HL-60 (cell line): ENCODE data around the gene CCND1.

ENCODE experiments used
- DNase-seq, 2 experiments: peaks; one replicate each; pipeline ENCODE4 v3.0.0-alpha.2; 2010 to 2020; ENCODE audit warnings: low read depth in 1 of 2, low spot score in 1 of 2
- H3K27ac ChIP-seq: fragments of 250-450 bp; sonication (Bioruptor Pico); replicated peaks from 2 replicates; pipeline ENCODE4 v1.5.1; 2020; ENCODE audit warnings: mild to moderate bottlenecking, moderate library complexity
- H3K27me3 ChIP-seq: fragments of 250-450 bp; sonication (Bioruptor Pico); 2 replicates; pipeline ENCODE4 v1.5.1; 2021; ENCODE audit warnings: mild to moderate bottlenecking, moderate library complexity; ENCODE audit not compliant: insufficient read depth, poor library complexity, severe bottlenecking
- H3K4me3 ChIP-seq: replicated peaks from 2 replicates; pipeline ENCODE4 v1.5.1; 2011; ENCODE audit warnings: mild to moderate bottlenecking, control low read depth, low read length; ENCODE audit not compliant: insufficient read depth
- GABPA ChIP-seq: IDR thresholded peaks from 2 replicates; pipeline ENCODE4 v1.6.1; 2012; ENCODE audit warnings: low read depth
- POLR2AphosphoS5 ChIP-seq: IDR thresholded peaks from 2 replicates; pipeline ENCODE4 v1.6.1; 2012; ENCODE audit warnings: low read depth
- SPI1 ChIP-seq: IDR thresholded peaks from 2 replicates; pipeline ENCODE4 v1.6.1; 2012; ENCODE audit warnings: low read depth, mild to moderate bottlenecking, borderline replicate concordance
- TF ChIP-seq, protein P1 (sequence below): IDR thresholded peaks from one replicate; pipeline ENCODE4 v1.5.1; 2011; ENCODE audit warnings: low read length, control low read depth, inconsistent platforms; ENCODE audit not compliant: insufficient read depth
- TF ChIP-seq, protein P2 (sequence below): IDR thresholded peaks from 2 replicates; pipeline ENCODE4 v1.6.1; 2012; ENCODE audit warnings: low read depth; ENCODE audit not compliant: insufficient replicate concordance

CCND1 gene

DNA sequence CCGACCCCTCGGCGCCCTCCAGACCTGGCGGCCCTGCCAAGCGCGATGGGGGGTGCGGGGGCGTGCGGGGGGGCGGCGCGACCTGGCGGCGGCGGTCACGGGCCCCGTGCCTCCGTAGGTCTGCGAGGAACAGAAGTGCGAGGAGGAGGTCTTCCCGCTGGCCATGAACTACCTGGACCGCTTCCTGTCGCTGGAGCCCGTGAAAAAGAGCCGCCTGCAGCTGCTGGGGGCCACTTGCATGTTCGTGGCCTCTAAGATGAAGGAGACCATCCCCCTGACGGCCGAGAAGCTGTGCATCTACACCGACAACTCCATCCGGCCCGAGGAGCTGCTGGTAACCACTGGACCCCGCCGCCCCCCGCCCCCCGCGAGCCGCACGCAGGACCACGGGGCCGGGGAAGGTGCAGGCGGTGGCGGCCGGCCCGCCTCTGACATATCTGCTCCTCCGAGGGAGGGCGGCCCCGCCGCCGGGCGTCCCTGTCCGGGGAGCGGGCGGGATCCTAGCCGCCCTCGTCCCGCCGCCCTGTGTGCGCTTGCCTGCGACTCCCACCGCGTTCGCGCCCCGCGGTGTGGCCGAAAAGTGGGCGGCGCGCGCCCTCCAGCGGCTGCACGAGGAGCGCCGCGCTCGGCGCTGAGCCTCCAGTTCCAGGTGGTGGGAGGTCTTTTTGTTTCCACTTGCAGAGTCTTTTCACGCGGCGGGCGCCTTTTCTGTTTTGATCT is 2.1 kb downstream of the CCND1 start:
- TF ChIP-seq, protein P1, sequence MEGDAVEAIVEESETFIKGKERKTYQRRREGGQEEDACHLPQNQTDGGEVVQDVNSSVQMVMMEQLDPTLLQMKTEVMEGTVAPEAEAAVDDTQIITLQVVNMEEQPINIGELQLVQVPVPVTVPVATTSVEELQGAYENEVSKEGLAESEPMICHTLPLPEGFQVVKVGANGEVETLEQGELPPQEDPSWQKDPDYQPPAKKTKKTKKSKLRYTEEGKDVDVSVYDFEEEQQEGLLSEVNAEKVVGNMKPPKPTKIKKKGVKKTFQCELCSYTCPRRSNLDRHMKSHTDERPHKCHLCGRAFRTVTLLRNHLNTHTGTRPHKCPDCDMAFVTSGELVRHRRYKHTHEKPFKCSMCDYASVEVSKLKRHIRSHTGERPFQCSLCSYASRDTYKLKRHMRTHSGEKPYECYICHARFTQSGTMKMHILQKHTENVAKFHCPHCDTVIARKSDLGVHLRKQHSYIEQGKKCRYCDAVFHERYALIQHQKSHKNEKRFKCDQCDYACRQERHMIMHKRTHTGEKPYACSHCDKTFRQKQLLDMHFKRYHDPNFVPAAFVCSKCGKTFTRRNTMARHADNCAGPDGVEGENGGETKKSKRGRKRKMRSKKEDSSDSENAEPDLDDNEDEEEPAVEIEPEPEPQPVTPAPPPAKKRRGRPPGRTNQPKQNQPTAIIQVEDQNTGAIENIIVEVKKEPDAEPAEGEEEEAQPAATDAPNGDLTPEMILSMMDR, result peak; percentile 69
- TF ChIP-seq POLR2AphosphoS5 (peak; percentile 28; the same call in 1 of the 2 replicates), SPI1 (no peak)
- Histone ChIP-seq H3K4me3 (peak overlapping the region; percentile 52), H3K27me3 (peaks cover 19% of the 10 kb centered on the region), H3K27ac (no peak overlapping the region; the same call in 1 of the 2 replicates)
- DNase-seq, result peak; percentile 64 to 70

DNA sequence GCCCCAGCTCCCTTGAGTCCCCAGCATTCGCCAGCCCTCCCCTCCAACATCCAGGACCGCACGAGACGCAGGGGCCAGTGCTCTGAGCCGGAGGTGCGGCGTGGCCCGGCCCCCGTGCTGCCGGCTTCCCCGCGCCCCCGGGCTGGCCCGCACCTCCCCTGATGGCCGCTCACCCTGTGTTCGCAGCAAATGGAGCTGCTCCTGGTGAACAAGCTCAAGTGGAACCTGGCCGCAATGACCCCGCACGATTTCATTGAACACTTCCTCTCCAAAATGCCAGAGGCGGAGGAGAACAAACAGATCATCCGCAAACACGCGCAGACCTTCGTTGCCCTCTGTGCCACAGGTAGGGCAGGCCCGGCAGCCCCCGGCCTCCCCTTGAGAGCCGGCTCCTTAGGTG is 2.7 kb downstream of the CCND1 start:
- DNase-seq, result no peak
- Histone ChIP-seq H3K27ac (no peak overlapping the region), H3K4me3 (no peak overlapping the region), H3K27me3 (peaks cover 13% of the 10 kb centered on the region)
- no peak for TF ChIP-seq SPI1
- TF ChIP-seq, protein P1, result no peak
- no peak for TF ChIP-seq POLR2AphosphoS5
- no peak for TF ChIP-seq GABPA

DNA sequence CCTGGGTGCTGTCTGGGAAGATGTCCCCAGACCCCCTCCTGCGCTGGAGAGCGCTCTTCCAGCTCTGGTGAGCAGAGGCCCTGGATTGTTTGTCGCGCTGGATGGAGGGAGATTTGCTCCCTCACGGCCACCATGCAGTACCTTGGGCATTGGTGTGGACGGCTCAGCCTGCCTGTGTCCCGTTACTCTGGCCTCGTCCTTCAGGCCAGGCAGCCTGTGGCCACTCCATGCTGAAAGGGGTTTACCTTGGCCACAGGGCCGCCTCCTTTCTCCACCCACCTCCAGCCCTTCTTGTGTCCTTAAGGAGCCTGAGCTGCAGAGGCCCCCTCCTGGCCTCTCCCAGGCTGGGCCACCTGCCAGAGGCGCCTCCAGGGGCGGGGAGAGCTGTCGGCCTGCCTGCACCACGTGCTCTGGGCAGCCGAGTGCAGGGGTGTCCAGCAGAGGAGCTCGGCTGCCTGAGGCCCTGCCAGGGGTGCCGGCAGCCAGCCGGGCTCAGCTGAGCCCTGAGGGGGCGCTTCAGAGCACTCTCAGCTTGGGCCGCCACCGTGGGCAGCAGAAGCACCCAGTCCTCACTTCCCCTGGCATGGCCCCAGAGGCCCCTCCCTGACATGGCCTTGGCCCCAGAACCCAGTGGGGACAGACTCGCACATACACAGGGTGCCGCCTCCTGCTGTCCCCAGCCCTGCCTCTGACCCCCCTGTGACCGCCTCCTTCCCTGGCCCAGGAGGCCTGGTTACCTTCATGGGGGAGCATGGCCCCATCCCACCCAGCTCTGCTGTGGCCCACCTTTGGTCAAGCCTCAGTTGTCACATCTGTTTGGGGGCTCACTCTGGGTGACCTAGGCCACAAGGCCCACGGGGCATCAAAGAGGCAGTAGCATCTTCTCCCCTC is 3.4 kb downstream of the CCND1 start:
- TF ChIP-seq, protein P1, result no peak
- 0 out of 2 replicates have a peak, but pooled peaks have one; percentile 15 for TF ChIP-seq POLR2AphosphoS5
- no peak for DNase-seq
- Histone ChIP-seq H3K27me3 (peaks cover 12% of the 10 kb centered on the region), H3K27ac (no peak overlapping the region), H3K4me3 (no peak overlapping the region)

DNA sequence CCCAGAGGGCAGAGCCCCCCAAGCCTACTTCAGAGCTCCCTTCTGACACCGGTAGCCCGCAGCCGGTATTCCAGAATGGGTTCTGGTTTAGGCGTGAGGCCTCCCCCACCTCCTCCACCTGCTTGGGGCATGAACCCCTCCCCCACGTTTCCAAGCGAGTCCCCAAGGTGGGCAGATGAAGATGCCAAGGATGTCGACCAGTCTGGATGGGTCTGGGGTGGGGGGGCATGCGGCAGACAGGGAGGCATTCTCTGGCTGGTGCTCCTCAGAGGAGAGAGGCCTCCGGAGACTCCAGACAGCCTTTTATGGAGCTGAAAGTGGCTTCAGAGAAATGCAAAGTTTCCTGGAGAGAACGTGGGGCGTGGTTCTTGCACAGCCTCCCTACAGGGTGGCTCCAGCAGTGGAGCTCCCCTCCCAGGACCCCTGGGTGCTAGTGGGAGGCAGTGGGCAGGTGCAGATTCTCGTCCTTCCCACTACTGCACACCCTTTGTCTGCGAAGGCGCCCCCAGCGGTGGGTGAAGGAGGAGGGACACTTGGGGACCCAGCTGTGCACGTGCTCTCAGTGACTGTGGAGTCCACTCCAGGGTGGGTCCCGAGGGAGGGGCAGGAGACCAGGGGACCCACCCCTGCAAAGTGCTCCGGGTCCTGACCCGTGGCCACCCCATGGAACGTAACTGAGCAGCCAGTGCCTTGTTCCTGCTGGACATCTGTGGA is 4.2 kb downstream of the CCND1 start:
- Histone ChIP-seq H3K27ac (no peak overlapping the region), H3K4me3 (no peak overlapping the region)

More for the DNA sequence above, 4.2 kb downstream of the CCND1 start:
- TF ChIP-seq, protein P1, result no peak
- TF ChIP-seq POLR2AphosphoS5 (no peak), SPI1 (no peak), GABPA (no peak)
- TF ChIP-seq, protein P2, sequence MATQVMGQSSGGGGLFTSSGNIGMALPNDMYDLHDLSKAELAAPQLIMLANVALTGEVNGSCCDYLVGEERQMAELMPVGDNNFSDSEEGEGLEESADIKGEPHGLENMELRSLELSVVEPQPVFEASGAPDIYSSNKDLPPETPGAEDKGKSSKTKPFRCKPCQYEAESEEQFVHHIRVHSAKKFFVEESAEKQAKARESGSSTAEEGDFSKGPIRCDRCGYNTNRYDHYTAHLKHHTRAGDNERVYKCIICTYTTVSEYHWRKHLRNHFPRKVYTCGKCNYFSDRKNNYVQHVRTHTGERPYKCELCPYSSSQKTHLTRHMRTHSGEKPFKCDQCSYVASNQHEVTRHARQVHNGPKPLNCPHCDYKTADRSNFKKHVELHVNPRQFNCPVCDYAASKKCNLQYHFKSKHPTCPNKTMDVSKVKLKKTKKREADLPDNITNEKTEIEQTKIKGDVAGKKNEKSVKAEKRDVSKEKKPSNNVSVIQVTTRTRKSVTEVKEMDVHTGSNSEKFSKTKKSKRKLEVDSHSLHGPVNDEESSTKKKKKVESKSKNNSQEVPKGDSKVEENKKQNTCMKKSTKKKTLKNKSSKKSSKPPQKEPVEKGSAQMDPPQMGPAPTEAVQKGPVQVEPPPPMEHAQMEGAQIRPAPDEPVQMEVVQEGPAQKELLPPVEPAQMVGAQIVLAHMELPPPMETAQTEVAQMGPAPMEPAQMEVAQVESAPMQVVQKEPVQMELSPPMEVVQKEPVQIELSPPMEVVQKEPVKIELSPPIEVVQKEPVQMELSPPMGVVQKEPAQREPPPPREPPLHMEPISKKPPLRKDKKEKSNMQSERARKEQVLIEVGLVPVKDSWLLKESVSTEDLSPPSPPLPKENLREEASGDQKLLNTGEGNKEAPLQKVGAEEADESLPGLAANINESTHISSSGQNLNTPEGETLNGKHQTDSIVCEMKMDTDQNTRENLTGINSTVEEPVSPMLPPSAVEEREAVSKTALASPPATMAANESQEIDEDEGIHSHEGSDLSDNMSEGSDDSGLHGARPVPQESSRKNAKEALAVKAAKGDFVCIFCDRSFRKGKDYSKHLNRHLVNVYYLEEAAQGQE, result no peak
- peaks cover 6% of the 10 kb centered on the region for H3K27me3 ChIP-seq
- DNase-seq, result no peak
